LNCAP (cell line): ENCODE data around the gene AK8.

Experiments
- CTCF ChIP-seq: fragments of 450-650 bp; IDR thresholded peaks from 2 replicates; pipeline ENCODE4 v1.5.1; 2017; ENCODE audit warnings: mild to moderate bottlenecking

AK8 gene

DNA sequence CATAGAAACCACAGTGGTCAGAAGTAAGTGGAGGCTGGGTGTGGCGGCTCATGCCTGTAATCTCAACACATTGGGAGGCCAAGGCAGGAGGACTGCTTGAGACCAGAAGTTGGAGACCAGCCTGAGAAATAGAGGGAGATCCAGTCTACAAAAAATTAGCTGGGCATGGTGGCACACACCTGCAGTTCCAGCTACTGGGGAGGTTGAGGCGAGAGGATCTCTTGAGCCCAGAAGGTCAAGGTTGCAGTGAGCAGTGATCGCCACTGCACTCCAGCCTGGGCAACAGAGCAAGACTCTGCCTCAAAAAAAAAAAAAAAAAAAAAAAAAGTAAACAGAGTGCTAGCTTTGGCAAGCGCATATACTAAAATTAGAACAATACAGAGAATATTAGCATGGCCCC lies 24.6 kb downstream of the AK8 start:
- no peak for TF ChIP-seq CTCF

GRCh38 chr9:132849185-132849706 lies 28.8 kb downstream of the AK8 start:
- no peak for TF ChIP-seq CTCF

- no peak for TF ChIP-seq CTCF
These were observed 31.1 kb downstream of the AK8 start for GRCh38 chr9:132846918-132847515.

DNA sequence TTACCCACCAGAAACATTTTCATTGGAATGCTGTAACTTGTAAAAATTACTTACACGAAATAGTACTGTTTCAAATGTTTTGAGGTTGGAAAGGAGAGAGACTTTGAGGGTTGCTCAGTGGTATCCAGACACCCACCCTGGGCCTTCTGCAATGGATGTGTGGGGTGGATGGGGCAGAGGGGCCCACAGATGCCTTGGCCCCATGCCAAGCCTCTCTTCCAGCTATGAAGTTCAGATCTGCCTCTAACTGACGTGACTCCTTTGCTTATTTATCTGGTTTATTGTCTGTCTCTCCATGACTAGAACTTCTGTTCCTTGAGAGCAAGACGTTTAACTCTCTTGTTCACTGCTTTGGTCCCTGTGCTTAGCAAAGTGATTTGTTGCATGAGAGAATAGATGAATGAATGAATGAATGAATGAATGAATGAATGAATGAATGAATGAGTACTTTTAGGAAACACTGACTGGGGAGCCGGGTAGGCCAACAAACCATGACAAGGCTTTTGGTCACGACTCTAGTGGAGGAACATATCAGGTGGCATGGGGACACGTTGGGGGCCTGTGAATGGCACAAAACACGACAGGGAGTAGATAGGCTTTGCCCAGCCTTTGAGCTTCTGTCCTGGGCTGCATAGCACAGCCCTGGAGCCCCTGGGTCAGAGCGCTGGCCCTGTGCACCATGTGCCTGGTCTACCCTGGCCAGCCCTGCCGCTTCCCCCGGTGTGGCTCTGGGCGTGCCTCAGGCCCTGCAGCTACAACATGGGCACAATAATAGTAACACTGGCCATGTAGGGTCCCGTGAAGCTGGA lies 31.8 kb downstream of the AK8 start:
- no peak for TF ChIP-seq CTCF

DNA sequence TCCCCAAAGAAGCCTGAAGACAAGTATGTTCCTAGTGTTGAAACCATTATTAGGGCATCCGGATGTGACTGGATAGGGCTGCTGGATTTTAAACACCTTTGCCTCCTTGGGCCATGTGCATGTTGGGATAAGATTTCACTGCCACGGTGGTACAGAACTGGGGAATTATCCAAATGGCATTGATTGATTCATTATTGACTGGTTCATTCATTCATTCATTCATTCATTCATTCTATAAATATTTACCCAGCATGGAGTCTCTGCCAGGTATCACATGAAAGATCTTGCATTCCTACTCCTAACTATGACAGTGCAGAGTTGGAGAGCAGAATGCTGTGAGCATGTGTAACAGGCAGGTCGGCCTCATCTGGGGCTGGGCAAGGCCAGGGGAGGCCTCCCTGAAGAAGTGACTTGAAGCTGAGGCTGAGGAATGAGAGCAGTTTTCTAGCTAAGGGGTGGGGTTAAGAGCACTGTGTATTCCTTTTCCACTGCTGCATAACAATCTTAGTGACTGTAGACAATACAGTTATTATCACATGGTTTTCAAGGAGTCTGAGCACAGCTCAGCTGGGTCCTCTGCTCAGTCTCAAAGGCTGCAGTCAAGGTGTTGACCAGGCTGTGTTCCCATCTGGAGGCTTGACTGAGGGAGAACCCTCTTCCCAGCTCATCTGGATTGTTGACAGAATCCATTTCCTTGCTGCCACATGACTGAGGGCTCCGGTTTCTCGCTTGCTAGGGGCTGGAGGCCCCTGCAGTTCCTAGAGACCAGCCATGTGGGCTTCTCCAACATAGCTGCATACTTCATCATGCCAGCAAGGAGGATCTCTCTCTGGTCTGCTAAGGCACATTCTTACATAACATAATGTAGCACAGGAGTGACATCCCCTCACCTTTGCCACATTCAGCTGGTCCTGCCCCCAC lies 35.7 kb downstream of the AK8 start:
- TF ChIP-seq CTCF = no peak

- no peak for TF ChIP-seq CTCF
These were observed 37.1 kb downstream of the AK8 start for GRCh38 chr9:132840980-132841379.

GRCh38 chr9:132838291-132838690 lies 39.8 kb downstream of the AK8 start:
- TF ChIP-seq CTCF = no peak
